Neural progenitor cell (in vitro differentiated cells): ENCODE measurements around the gene SLBP. TPM values are rescaled to one million over a fixed set of nuclear protein-coding genes. Genes with fewer than 3 reads are reported as not detected.

Source experiments
- DNase-seq: peaks from one replicate; pipeline ENCODE4 v3.0.0-alpha.2; 2016; ENCODE audit warnings: low spot score
- H2AFZ ChIP-seq: fragments of 200-600 bp; sonication (generic); replicated peaks from 2 replicates; pipeline ENCODE4 v1.6.1; 2016; ENCODE audit warnings: antibody characterized with exemption
- H3F3A ChIP-seq: fragments of 200-600 bp; sonication (generic); 2 replicates; pipeline ENCODE4 v1.6.1; 2016; ENCODE audit warnings: antibody characterized with exemption, low read depth
- H3K27ac ChIP-seq: fragments of 200-600 bp; sonication (generic); 2 replicates; pipeline ENCODE4 v1.5.1; 2016; ENCODE audit warnings: mild to moderate bottlenecking
- H3K27me3 ChIP-seq: fragments of 200-600 bp; sonication (generic); 2 replicates; pipeline ENCODE4 v1.6.1; 2016; ENCODE audit warnings: mild to moderate bottlenecking, moderate library complexity
- H3K36me3 ChIP-seq: fragments of 200-600 bp; sonication (generic); 2 replicates; pipeline ENCODE4 v1.5.1; 2016
- H3K4me1 ChIP-seq: fragments of 200-600 bp; sonication (generic); 2 replicates; pipeline ENCODE4 v1.6.1; 2016; ENCODE audit warnings: mixed run types
- H3K4me2 ChIP-seq: fragments of 200-600 bp; sonication (generic); 2 replicates; pipeline ENCODE4 v1.6.1; 2016
- H3K4me3 ChIP-seq: fragments of 200-600 bp; sonication (generic); 2 replicates; pipeline ENCODE4 v1.5.1; 2016
- H3K79me2 ChIP-seq: fragments of 200-600 bp; sonication (generic); 2 replicates; pipeline ENCODE4 v1.6.1; 2016; ENCODE audit warnings: low read depth
- H3K9ac ChIP-seq: fragments of 200-600 bp; sonication (generic); 2 replicates; pipeline ENCODE4 v1.6.1; 2016
- H3K9me3 ChIP-seq: fragments of 200-600 bp; sonication (generic); 2 replicates; pipeline ENCODE4 v1.5.1; 2016; ENCODE audit warnings: low read depth
- H4K20me1 ChIP-seq: fragments of 200-600 bp; sonication (generic); 2 replicates; pipeline ENCODE4 v1.6.1; 2016; ENCODE audit warnings: low read depth
- H3K27ac Mint-ChIP-seq: 3 replicates; pipeline ENCODE4 v1.8.0; 2021; ENCODE audit warnings: mixed read lengths
- H3K27me3 Mint-ChIP-seq: 2 replicates; pipeline ENCODE4 v1.8.0; 2022; ENCODE audit warnings: low read depth, mild to moderate bottlenecking, inconsistent platforms, moderate library complexity, mixed read lengths; ENCODE audit not compliant: insufficient read depth
- H3K36me3 Mint-ChIP-seq: 3 replicates; pipeline ENCODE4 v1.8.0; 2021; ENCODE audit warnings: mixed read lengths
- H3K4me1 Mint-ChIP-seq: 3 replicates; pipeline ENCODE4 v1.8.0; 2021; ENCODE audit warnings: mixed read lengths
- H3K4me3 Mint-ChIP-seq: 3 replicates; pipeline ENCODE4 v1.8.0; 2021; ENCODE audit warnings: mild to moderate bottlenecking, moderate library complexity, mixed read lengths
- H3K9me3 Mint-ChIP-seq: 3 replicates; pipeline ENCODE4 v1.8.0; 2020; ENCODE audit warnings: mixed read lengths
- EZH2 ChIP-seq: fragments of 200-600 bp; sonication (generic); IDR thresholded peaks from 2 replicates; pipeline ENCODE4 v1.6.1; 2017; ENCODE audit warnings: antibody characterized with exemption, mild to moderate bottlenecking, moderate library complexity
- EZH2phosphoT487 ChIP-seq: fragments of 200-600 bp; sonication (generic); IDR thresholded peaks from 2 replicates; pipeline ENCODE4 v1.6.1; 2017; ENCODE audit warnings: antibody characterized with exemption
- total RNA-seq: library from RNA; depleted of rRNA; stranded (reverse); fragments of >200 nt; gene quantifications from 2 replicates; pipeline ENCODE4 v1.2.3, GENCODE V29; 2015; ENCODE audit warnings: low replicate concordance
- TF ChIP-seq, protein P1 (sequence below): fragments of 200-600 bp; sonication (generic); IDR thresholded peaks from 2 replicates; pipeline ENCODE4 v1.5.1; 2017; ENCODE audit warnings: antibody characterized with exemption, mild to moderate bottlenecking

SLBP gene
- total RNA-seq, 1 donor from 2014 or later: 119 TPM

- Histone ChIP-seq H4K20me1 (no peaks in the 10 kb centered on the region), H3K4me3 (no peak overlapping the region), H3K4me1 (no peaks in the 10 kb centered on the region), H3K79me2 (no peaks in the 10 kb centered on the region), H3K27me3 (peaks cover 21% of the 10 kb centered on the region), H3K9me3 (no peaks in the 10 kb centered on the region), H3K9ac (no peak overlapping the region), H3K27ac (no peak overlapping the region), H3F3A (peaks cover 41% of the 10 kb centered on the region), H2AFZ (no peak overlapping the region), H3K36me3 (no peaks in the 10 kb centered on the region), H3K4me2 (no peak overlapping the region)
- DNase-seq: no peak
- TF ChIP-seq EZH2phosphoT487: no peak
- TF ChIP-seq EZH2: no peak
- TF ChIP-seq, protein P1, sequence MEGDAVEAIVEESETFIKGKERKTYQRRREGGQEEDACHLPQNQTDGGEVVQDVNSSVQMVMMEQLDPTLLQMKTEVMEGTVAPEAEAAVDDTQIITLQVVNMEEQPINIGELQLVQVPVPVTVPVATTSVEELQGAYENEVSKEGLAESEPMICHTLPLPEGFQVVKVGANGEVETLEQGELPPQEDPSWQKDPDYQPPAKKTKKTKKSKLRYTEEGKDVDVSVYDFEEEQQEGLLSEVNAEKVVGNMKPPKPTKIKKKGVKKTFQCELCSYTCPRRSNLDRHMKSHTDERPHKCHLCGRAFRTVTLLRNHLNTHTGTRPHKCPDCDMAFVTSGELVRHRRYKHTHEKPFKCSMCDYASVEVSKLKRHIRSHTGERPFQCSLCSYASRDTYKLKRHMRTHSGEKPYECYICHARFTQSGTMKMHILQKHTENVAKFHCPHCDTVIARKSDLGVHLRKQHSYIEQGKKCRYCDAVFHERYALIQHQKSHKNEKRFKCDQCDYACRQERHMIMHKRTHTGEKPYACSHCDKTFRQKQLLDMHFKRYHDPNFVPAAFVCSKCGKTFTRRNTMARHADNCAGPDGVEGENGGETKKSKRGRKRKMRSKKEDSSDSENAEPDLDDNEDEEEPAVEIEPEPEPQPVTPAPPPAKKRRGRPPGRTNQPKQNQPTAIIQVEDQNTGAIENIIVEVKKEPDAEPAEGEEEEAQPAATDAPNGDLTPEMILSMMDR: no peak
- Mint-ChIP-seq H3K4me3 (peak overlapping the region; percentile 59), H3K27me3 (peaks cover 6% of the 10 kb centered on the region), H3K27ac (peak overlapping the region; percentile 93), H3K9me3 (no peaks in the 10 kb centered on the region), H3K4me1 (peaks cover 15% of the 10 kb centered on the region), H3K36me3 (peaks cover 14% of the 10 kb centered on the region)
Observed at GRCh38 chr4:1686440-1687036, 25.6 kb downstream of the SLBP start.

DNA sequence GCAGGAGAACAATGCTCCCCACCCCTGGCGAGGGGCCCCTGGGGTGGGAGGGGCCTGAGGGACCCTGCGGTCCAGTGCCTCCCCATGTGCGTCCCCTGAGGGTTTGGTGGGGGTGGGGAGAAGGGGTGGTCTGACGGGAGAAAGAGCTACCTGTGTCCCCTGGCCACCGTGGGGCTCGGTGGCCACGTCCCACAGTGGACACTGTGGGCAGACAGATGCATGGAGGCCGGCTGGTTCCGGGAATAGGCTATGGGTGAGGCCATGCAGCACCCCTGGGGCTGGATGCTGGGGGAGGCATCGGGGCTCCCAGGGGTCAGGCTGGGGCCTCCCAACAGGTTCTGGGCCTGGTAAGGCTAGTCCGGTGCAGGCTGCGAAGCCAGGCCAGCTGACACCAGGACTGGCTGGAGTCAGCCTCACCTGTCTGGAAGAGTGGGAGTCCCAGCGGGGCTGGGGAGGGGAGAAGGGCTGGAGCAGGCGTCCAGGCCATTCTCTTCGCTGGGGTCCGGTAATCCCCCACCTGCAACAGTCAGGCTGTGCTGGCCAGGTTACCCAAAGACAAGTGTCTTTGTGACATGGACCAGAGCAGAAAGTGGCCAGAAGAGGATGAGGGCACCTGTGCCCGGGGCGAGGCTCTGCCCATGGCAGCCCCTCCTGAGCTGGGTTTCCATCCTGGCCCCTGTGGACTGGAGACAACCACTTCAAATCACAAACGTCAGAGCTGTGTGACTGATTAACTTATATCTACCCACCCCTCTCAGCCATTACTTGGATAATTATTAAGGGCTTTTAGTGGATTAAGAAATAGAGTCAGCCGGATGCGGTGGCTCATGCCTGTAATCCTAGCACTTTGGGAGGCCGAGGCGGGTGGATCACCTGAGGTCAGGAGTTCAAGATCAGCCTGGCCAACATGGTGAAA is 26.6 kb downstream of the SLBP start:
- H3K4me1 Mint-ChIP-seq: peaks cover 15% of the 10 kb centered on the region
- no peak overlapping the region for H3K4me2 ChIP-seq
- H3K36me3 Mint-ChIP-seq: peaks cover 12% of the 10 kb centered on the region
- no peaks in the 10 kb centered on the region for H3K9me3 ChIP-seq
- no peaks in the 10 kb centered on the region for H3K4me1 ChIP-seq
- peaks cover 41% of the 10 kb centered on the region for H3F3A ChIP-seq
- H3K27ac Mint-ChIP-seq: no peak overlapping the region
- no peak overlapping the region for H2AFZ ChIP-seq
- TF ChIP-seq EZH2phosphoT487 (no peak), EZH2 (no peak)
- TF ChIP-seq, protein P1: no peak
- H3K36me3 ChIP-seq: no peaks in the 10 kb centered on the region
- no peak overlapping the region for H3K9ac ChIP-seq
- no peaks in the 10 kb centered on the region for H3K9me3 Mint-ChIP-seq
- no peaks in the 10 kb centered on the region for H4K20me1 ChIP-seq
- no peaks in the 10 kb centered on the region for H3K79me2 ChIP-seq
- no peak overlapping the region for H3K27ac ChIP-seq
- no peak overlapping the region for H3K4me3 ChIP-seq
- peaks cover 21% of the 10 kb centered on the region for H3K27me3 ChIP-seq
- H3K4me3 Mint-ChIP-seq: no peak overlapping the region
- peaks cover 8% of the 10 kb centered on the region for H3K27me3 Mint-ChIP-seq
- DNase-seq: no peak

- no peak overlapping the region for H3K27ac Mint-ChIP-seq
- peak overlapping the region; percentile 38 for H3K4me3 ChIP-seq
- H3K79me2 ChIP-seq: no peaks in the 10 kb centered on the region
- peaks cover 21% of the 10 kb centered on the region for H3K27me3 ChIP-seq
- H3K9me3 Mint-ChIP-seq: no peaks in the 10 kb centered on the region
- peaks cover 41% of the 10 kb centered on the region for H3F3A ChIP-seq
- H3K9me3 ChIP-seq: no peaks in the 10 kb centered on the region
- peaks cover 15% of the 10 kb centered on the region for H3K4me1 Mint-ChIP-seq
- TF ChIP-seq, protein P1: no peak
- TF ChIP-seq EZH2phosphoT487 (no peak), EZH2 (no peak)
- peaks cover 8% of the 10 kb centered on the region for H3K27me3 Mint-ChIP-seq
- H3K4me3 Mint-ChIP-seq: peak overlapping the region; percentile 73
- no peaks in the 10 kb centered on the region for H3K36me3 ChIP-seq
- no peak overlapping the region for H3K27ac ChIP-seq
- no peak for DNase-seq
- H3K36me3 Mint-ChIP-seq: peaks cover 9% of the 10 kb centered on the region
- no peaks in the 10 kb centered on the region for H4K20me1 ChIP-seq
- peak overlapping the region; percentile 26 for H2AFZ ChIP-seq
- H3K4me2 ChIP-seq: peak overlapping the region; percentile 65
- no peaks in the 10 kb centered on the region for H3K4me1 ChIP-seq
- H3K9ac ChIP-seq: no peak overlapping the region
Observed at GRCh38 chr4:1684506-1685234, 27.4 kb downstream of the SLBP start.
